ENCODE results near the gene CERS2.
A peak's percentile ranks its signal among the peaks of the same experiment; 100 is the strongest.

The CERS2 gene, protein sequence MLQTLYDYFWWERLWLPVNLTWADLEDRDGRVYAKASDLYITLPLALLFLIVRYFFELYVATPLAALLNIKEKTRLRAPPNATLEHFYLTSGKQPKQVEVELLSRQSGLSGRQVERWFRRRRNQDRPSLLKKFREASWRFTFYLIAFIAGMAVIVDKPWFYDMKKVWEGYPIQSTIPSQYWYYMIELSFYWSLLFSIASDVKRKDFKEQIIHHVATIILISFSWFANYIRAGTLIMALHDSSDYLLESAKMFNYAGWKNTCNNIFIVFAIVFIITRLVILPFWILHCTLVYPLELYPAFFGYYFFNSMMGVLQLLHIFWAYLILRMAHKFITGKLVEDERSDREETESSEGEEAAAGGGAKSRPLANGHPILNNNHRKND

DNA sequence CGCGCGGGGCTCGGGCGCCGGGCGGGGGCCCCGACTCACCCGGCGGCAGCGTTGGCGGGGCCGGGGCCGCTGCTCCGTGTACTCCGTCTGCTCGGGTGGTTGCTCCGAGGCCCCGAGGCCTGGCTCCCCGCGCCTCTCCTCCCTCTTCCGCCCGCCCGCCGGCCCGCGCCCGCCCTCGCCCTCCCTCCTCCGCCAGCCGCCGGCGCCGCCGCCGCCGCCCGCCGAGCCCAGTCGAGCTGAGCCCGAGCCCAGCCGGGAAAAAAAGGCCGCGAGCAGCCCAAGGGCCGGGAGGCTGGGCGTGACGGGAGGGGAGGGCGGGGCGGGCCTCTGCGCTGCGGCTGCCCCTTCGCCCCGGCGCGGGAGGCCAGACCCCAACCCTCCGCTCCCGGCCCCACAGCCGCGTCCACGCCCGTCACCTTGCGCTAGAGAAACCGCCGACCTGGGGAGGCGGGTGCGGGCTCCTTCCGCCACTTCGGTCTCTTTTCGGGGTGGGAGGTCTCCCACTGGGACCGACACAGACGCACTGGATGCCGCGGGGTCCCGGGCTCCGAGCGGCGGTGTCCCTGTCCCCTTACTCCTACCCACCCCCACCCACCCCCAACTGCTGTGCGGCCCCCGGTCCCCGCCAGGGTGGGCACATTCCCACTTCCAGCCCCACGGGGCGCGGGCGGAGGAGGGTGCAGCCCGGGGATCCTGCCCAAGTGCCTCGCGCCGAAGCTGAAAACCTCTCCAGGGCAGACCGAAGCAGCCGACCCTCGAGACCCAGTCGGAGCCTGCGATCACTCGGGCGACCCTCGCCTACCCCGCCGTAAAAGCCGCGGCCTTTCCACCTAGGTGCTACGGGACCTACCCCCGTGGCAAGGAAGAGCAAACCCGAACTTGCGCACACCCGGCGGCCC is at the start of gene CERS2:
CERS2 (minus strand) TSS at position 256 of the 899 bp plus-strand sequence. CDS start 5,745 bp downstream, outside the sequence.
- peak within 1 kb of the TSS; percentile 82 for H3K27ac Mint-ChIP-seq
- intact Hi-C loops (cut with micrococcal nuclease) = loop anchor here (10.0 kb wide), 2 partner anchors 210 to 610 kb away; partner anchors contain the start of genes CTSS and RPRD2
- H3K36me3 Mint-ChIP-seq (ENCODE audit: low read depth) = peaks cover 22% of the 10 kb centered on the region
- peaks cover 81% of the 10 kb centered on the region for H3K4me1 Mint-ChIP-seq (ENCODE audit: low read depth)
- H3K27me3 Mint-ChIP-seq = no peaks in the 10 kb centered on the region
- H3K9me3 Mint-ChIP-seq = no peaks in the 10 kb centered on the region
- peak within 1 kb of the TSS; percentile 85 for H3K4me3 Mint-ChIP-seq

DNA sequence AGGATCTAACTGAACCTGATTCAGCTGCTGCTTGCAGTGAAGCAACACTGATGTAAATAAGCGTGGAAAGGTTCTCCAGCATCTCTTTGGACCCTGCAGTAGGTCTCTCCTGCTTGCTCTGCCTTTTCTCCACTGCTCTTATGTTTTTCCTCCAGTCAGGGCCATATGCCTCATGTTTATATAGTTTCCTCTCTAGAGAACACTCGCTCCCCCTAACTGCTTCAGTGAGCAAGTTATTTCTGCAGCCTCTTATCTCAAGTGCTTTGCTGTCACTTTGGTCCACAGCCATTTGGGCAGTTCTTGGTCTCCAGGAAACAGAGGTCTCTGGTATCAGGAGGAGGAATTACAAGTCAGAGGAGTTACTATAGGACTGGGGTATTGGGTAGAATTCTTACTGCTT is 38.9 kb upstream of the CERS2 start:
- Mint-ChIP-seq H3K4me1 (ENCODE audit: low read depth) (peaks cover 23% of the 10 kb centered on the region), H3K27me3 (no peaks in the 10 kb centered on the region), H3K4me3 (no peak overlapping the region), H3K27ac (peak overlapping the region; percentile 4), H3K9me3 (no peaks in the 10 kb centered on the region), H3K36me3 (ENCODE audit: low read depth) (peaks cover 27% of the 10 kb centered on the region)
- intact Hi-C loops (cut with micrococcal nuclease) = no loop called here

DNA sequence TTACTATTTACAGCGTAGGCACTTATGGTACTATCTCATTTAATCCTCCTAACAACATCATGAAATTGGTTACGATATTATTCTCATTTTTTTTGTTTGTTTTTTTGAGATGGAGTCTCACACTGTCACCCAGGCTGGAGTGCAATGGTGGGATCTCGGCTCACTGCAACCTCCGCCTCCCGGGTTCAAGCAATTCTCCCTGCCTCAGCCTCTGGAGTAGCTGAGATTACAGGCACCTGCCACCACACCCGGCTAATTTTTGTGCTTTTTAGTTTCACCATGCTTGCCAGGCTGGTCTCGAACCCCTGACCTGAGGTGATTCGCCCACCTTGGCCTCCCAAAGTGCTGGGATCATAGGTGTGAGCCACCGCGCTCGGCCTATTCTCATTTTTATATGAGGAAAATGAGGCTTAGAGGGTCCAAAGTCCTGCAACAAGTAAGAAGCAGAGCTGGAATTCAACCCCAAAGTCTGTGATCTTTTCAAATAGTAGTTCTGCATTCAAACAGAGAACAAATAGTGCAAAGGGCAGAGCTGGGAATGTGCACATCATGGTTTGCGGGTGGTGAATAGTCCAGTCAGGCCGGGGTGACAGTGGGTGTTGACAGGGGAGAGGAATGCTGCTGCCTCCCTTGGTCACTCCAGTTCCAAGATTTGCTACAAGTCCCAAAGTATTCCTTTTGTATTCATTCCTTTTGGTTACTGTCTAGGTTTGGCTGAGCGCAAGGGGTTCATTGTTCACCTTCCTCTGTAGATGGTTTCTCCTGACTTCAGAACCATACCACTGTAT is 38.2 kb upstream of the CERS2 start:
- intact Hi-C loops (cut with micrococcal nuclease) = no loop called here
- Mint-ChIP-seq H3K4me3 (no peak overlapping the region), H3K4me1 (ENCODE audit: low read depth) (peaks cover 29% of the 10 kb centered on the region), H3K36me3 (ENCODE audit: low read depth) (peaks cover 24% of the 10 kb centered on the region), H3K27ac (peak overlapping the region; percentile 4), H3K9me3 (no peaks in the 10 kb centered on the region), H3K27me3 (no peaks in the 10 kb centered on the region)

DNA sequence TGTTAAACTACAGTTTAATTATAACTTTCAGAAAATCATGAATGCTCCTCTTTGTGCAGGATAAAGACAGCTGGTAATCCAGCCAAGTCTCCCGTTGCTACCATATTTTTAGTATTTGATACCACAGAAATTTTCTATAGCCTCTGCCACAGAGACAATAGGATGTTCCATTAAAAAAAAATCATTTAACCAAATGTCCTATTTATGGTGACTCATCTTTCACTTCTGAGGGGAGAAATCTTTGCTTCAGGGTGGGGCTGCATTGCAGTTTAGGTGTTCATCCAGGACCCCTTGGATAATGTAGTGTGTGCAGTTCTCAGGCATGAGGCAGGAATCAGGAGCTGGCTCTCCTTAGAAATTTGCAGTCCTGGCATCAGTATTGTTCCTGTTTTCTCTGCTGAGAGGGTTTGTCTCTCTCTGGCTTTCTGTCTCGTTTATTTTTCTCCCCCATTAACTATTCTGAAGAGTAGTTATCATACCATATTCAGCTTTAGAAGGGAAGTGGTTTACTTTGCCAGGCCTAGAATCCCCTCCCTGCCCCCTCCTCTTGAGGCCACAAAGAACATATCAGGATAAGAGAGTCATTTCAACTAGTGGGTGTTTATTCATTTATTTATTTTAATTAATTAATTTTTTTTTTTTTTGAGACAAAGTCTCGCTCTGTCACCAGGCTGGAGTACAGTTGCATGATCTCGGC is 36.7 kb upstream of the CERS2 start:
- H3K4me1 Mint-ChIP-seq (ENCODE audit: low read depth) = peaks cover 45% of the 10 kb centered on the region

DNA sequence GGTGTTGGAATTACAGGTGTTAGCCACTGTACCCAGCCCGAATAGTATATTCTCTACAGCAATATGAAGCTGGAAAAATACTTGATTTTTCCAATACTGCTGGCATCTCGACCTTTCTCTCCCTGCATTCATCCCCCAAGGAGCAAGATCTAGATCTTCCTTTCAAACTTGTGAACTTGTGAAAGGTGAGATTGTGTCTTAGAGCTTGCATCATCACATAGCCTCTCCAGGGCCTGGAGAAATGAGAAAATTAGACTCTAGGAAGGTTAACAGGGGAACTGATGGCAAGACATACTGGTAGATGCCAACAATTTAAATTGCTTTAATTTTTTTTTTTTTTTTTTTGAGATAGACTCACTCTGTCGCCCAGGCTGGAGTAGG is 35.7 kb upstream of the CERS2 start:
- H3K36me3 Mint-ChIP-seq (ENCODE audit: low read depth) = peaks cover 31% of the 10 kb centered on the region
- H3K27me3 Mint-ChIP-seq = no peaks in the 10 kb centered on the region
- intact Hi-C loops (cut with micrococcal nuclease) = no loop called here
- no peak overlapping the region for H3K4me3 Mint-ChIP-seq
- no peaks in the 10 kb centered on the region for H3K9me3 Mint-ChIP-seq
- H3K4me1 Mint-ChIP-seq (ENCODE audit: low read depth) = peaks cover 54% of the 10 kb centered on the region
- no peak overlapping the region for H3K27ac Mint-ChIP-seq

More for the DNA sequence above, 36.7 kb upstream of the CERS2 start:
- H3K36me3 Mint-ChIP-seq (ENCODE audit: low read depth) = peaks cover 27% of the 10 kb centered on the region
- no peaks in the 10 kb centered on the region for H3K9me3 Mint-ChIP-seq
- H3K27ac Mint-ChIP-seq = no peak overlapping the region
- no peaks in the 10 kb centered on the region for H3K27me3 Mint-ChIP-seq
- no peak overlapping the region for H3K4me3 Mint-ChIP-seq
- intact Hi-C loops (cut with micrococcal nuclease) = no loop called here

DNA sequence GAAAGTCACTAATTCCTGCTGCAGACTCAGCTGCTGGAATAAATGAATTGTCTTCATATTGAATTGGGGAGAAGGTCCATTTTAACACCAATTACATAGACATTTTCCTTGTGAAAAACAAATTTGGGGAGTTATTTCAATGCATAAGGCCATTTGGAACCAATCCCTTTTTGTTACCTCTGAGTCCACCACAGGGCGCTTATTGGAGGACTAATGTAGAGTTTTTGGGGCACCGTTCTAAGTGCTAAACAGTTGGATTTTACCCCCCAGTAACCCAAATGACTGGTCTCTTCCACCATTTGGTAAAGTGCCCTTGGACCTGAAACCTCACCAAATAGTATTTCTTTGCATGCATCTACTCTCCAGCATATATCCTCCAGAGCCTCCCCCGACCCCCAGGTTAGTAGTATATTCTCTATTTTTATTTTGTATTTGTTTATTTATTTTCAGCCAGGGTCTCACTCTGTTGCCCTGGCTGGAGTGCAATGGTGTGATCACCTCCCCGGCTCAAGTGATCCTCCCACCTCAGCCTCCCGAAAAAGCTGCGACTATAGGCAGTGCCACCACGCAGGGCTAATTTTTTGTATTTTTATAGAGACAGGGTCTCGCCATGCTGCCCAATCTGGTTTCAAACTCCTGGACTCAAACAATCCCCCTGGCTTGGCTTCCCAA is 35.2 kb upstream of the CERS2 start:
- no peak overlapping the region for H3K27ac Mint-ChIP-seq
- peak overlapping the region; percentile 98 for H3K4me3 Mint-ChIP-seq
- no peaks in the 10 kb centered on the region for H3K9me3 Mint-ChIP-seq
- H3K27me3 Mint-ChIP-seq = no peaks in the 10 kb centered on the region
- intact Hi-C loops (cut with micrococcal nuclease) = no loop called here
- H3K36me3 Mint-ChIP-seq (ENCODE audit: low read depth) = peaks cover 31% of the 10 kb centered on the region
- H3K4me1 Mint-ChIP-seq (ENCODE audit: low read depth) = peaks cover 60% of the 10 kb centered on the region

DNA sequence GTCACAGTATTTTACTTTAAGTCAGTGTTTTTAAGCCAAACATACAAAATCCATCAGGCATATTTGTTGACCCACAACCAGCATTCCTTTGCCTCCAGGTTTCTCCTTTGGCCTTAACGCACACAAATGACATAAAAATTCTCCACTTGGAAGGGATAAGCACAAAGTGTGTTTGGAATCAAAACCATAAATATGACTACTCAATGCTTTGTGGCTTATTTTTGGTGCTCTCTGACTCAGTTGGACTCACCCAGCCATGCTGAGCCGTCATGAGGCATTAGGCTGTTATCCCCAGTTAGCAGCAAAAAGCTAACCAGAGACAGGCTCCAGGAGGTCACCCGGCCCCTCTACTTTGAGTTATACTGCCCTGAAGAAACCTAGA is 34.6 kb upstream of the CERS2 start:
- Mint-ChIP-seq H3K4me1 (ENCODE audit: low read depth) (peaks cover 66% of the 10 kb centered on the region), H3K27ac (peak overlapping the region; percentile 98), H3K27me3 (no peaks in the 10 kb centered on the region), H3K9me3 (no peaks in the 10 kb centered on the region), H3K4me3 (peak overlapping the region; percentile 98), H3K36me3 (ENCODE audit: low read depth) (peaks cover 31% of the 10 kb centered on the region)
- intact Hi-C loops (cut with micrococcal nuclease) = no loop called here

DNA sequence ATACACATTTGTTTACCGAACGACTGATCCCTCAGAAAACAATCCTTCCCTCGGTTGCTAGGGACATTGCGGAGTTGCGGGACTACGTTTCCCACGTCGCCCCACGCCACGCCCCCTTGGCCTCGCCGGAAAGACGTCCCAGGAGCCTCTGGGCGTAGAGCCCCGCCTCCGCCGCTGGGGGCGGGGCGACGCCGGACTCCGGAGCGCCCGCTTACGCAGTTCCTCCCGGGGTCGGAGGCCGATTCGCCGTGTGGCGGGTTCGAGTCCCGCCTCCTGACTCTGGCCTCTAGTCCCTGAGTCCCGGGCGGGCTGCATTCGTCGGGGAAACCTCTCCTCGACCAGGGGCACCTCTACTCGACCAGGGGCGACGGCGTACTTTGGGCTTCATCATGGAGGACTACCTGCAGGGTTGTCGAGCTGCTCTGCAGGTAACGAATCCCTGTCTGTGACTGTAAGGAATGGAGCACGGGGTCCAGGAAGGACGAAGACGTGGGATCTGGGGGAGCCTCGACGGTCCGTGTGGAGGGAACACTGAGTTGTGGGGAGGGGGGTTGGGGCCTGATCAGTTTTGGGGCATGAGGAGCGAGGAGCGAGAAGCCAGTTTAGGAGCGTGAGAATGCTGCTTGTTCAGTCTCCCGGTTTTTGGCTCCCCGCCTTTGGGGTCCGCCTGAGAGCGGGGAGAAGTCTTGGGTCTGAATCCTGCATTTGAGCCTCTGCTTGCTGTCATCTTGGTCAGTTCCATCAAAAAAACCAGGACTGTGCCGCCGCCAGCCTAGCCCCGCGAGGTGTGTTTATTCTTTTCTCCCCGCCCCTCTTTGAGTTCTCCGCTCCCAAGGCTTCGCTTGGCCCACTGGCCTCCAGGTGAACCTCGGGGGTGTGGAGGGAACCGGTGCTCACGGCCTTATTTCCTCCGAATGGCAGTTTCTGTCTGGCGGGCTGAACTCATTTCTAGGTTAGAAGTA is 33.9 kb upstream of the CERS2 start, which contains the start of gene PRUNE1:
PRUNE1 (plus strand) TSS at position 206 of the 962 bp plus-strand sequence; CDS start at position 390, 184 bp downstream.
- H3K4me1 Mint-ChIP-seq (ENCODE audit: low read depth) = peaks cover 70% of the 10 kb centered on the region
- peak within 1 kb of the TSS; percentile 98 for H3K27ac Mint-ChIP-seq
- intact Hi-C loops (cut with micrococcal nuclease) = no loop called here
- H3K4me3 Mint-ChIP-seq = peak within 1 kb of the TSS; percentile 98
- no peaks in the 10 kb centered on the region for H3K27me3 Mint-ChIP-seq
- H3K36me3 Mint-ChIP-seq (ENCODE audit: low read depth) = peaks cover 31% of the 10 kb centered on the region
- no peaks in the 10 kb centered on the region for H3K9me3 Mint-ChIP-seq

DNA sequence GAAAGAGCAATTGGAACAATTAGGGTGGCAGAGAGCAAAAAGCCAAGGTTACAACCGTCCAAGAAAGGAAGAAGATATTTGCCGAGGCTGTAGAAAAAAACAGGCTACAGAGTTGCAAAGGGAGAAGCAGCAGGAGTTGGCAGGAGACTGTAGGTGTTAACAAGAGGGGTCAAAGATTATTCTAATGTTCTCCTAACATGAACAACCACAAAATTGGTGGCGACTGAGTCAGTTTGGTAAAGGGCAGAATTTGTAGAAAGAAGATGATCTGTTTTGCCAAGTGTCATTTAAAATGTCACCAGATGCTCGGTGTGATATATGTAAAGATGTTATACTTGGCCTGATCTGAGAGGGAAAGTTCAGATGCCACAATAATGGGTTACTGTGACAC is 33.2 kb upstream of the CERS2 start:
- H3K4me3 Mint-ChIP-seq = peak overlapping the region; percentile 98
- H3K27me3 Mint-ChIP-seq = no peaks in the 10 kb centered on the region
- peaks cover 25% of the 10 kb centered on the region for H3K36me3 Mint-ChIP-seq (ENCODE audit: low read depth)
- H3K27ac Mint-ChIP-seq = peak overlapping the region; percentile 98
- intact Hi-C loops (cut with micrococcal nuclease) = no loop called here
- H3K4me1 Mint-ChIP-seq (ENCODE audit: low read depth) = peaks cover 72% of the 10 kb centered on the region
- H3K9me3 Mint-ChIP-seq = no peaks in the 10 kb centered on the region

DNA sequence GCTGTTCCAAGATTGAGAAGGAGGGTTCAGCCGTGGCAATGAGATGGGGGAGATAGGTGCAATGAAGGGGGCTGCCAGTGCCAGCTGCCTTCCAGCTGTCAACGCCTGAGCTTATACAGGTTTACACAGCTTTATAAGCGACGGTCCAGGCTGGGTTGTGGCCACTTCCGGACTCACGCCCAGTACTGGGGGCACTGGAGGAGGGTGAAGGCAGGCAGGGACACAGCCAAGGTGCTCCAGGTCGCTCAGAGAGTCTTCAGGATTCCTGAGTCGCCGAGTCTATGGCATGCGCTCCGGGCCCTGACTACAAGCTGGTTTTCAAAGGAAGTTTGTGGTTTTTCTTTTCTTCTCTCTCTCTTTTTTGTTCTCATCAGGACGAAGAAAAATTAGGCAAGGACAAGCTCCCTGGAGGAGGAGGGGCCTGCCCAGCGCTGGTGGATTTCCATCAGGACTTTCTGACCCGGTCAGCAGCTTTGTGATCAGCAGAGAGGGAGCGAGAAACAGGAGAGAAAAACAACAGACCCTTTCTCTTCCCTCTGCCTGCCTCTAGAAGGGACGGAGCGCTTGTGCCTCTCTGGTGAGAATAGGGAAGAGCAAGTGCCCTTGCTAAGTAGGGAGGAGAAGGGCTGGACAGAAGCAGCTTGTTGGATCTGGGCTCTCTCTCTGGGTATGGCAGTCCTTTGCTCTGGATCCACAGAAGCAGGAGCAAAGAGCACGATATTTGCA is 31.9 kb upstream of the CERS2 start, which contains the start of gene MINDY1:
MINDY1 (minus strand) TSS at position 576 of the 726 bp plus-strand sequence. CDS start 4,285 bp downstream, outside the sequence.
- no peaks in the 10 kb centered on the region for H3K27me3 Mint-ChIP-seq
- peaks cover 18% of the 10 kb centered on the region for H3K36me3 Mint-ChIP-seq (ENCODE audit: low read depth)
- peak within 1 kb of the TSS; percentile 98 for H3K4me3 Mint-ChIP-seq
- intact Hi-C loops (cut with micrococcal nuclease) = no loop called here
- H3K4me1 Mint-ChIP-seq (ENCODE audit: low read depth) = peaks cover 85% of the 10 kb centered on the region
- peak within 1 kb of the TSS; percentile 98 for H3K27ac Mint-ChIP-seq
- H3K9me3 Mint-ChIP-seq = no peaks in the 10 kb centered on the region

DNA sequence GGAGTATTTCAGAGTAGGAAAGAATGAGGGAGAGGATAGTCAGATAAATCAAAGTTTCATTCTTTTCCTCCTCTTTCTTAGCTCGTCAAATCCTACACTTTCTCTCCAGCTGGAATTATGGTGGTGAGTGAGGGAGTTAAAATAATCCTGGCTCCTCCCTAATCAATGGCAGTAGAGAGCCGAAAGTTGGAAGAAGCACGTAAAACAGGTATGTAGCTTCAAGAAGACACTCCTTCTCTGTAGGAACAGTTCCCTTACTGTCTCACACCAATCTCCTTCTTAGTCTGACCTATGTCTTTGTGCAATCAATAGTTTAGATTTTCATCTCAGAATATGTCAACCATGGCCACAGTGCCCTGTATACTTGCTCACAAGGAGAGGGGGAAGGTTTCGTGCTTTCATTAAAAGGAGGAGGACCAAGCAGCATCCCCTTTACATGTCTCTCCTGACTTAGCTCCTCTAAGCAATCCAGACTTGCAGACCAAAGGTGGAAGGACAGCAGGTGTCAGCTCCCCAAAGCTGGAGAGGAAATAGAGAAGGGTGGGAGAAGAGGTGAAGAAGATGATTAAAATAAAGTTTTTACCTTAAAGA is 31.2 kb upstream of the CERS2 start:
- intact Hi-C loops (cut with micrococcal nuclease) = no loop called here
- peaks cover 87% of the 10 kb centered on the region for H3K4me1 Mint-ChIP-seq (ENCODE audit: low read depth)
- no peaks in the 10 kb centered on the region for H3K27me3 Mint-ChIP-seq
- H3K9me3 Mint-ChIP-seq = no peaks in the 10 kb centered on the region
- peaks cover 19% of the 10 kb centered on the region for H3K36me3 Mint-ChIP-seq (ENCODE audit: low read depth)
- peak overlapping the region; percentile 98 for H3K27ac Mint-ChIP-seq
- H3K4me3 Mint-ChIP-seq = peak overlapping the region; percentile 98
